Activated naive CD4-positive, alpha-beta T cell treated with anti-CD3 and anti-CD28 coated beads for 36 hours (primary cell): ENCODE data around the gene NUTM2D. TPM values are rescaled to one million over a fixed set of nuclear protein-coding genes. Genes with fewer than 3 reads are reported as not detected.
"Not testable (repeated sequence)": the region's sequence is repeated elsewhere in the genome, so short reads cannot be mapped to it uniquely, and the experiment has no call there.

ENCODE experiments used
- CTCF ChIA-PET: fragments of 350-600 bp; sonication (Branson Sonifier 250); formaldehyde crosslinking; loops from one replicate; lab custom pipeline; 2021; ENCODE audit warnings: antibody characterized with exemption; lab: Charles Lee
- DNase-seq: peaks from one replicate; pipeline ENCODE4 v3.0.0-alpha.2; 2020
- H3K27ac Mint-ChIP-seq: one replicate; pipeline ENCODE4 v1.8.0; 2021; ENCODE audit warnings: mild to moderate bottlenecking, mixed read lengths
- H3K27me3 Mint-ChIP-seq: one replicate; pipeline ENCODE4 v1.8.0; 2021; ENCODE audit warnings: low read depth, mixed read lengths
- H3K36me3 Mint-ChIP-seq: one replicate; pipeline ENCODE4 v1.8.0; 2021; ENCODE audit warnings: low read depth, mixed read lengths
- H3K4me1 Mint-ChIP-seq: one replicate; pipeline ENCODE4 v1.8.0; 2021; ENCODE audit warnings: low read depth, mixed read lengths
- H3K4me3 Mint-ChIP-seq: one replicate; pipeline ENCODE4 v1.8.0; 2021; ENCODE audit warnings: mild to moderate bottlenecking, moderate library complexity, mixed read lengths
- H3K9me3 Mint-ChIP-seq: one replicate; pipeline ENCODE4 v1.8.0; 2021; ENCODE audit warnings: mixed read lengths
- intact Hi-C: fragments of 100-400 bp; cut with micrococcal nuclease; formaldehyde crosslinking; loops from one replicate; pipeline ENCODE4 v1.15.1; 2023
- total RNA-seq, 2 experiments: library from RNA; stranded (reverse); gene quantifications; one replicate each; pipeline ENCODE4 v1.2.3, GENCODE V29; 2021

The NUTM2D gene, protein sequence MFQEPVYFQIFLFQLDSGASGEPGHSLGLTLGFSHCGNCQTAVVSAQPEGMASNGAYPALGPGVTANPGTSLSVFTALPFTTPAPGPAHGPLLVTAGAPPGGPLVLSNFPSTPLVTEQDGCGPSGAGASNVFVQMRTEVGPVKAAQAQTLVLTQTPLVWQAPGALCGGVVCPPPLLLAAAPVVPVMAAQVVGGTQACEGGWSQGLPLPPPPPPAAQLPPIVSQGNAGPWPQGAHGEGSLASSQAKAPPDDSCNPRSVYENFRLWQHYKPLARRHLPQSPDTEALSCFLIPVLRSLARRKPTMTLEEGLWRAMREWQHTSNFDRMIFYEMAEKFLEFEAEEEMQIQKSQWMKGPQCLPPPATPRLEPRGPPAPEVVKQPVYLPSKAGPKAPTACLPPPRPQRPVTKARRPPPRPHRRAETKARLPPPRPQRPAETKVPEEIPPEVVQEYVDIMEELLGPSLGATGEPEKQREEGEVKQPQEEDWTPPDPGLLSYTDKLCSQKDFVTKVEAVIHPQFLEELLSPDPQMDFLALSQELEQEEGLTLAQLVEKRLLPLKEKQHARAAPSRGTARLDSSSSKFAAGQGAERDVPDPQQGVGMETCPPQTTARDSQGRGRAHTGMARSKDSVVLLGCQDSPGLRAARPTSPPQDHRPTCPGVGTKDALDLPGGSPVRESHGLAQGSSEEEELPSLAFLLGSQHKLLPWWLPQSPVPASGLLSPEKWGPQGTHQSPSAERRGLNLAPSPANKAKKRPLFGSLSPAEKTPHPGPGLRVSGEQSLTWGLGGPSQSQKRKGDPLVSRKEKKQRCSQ
- under 1 TPM; 0.35 to 0.55 TPM for total RNA-seq

DNA sequence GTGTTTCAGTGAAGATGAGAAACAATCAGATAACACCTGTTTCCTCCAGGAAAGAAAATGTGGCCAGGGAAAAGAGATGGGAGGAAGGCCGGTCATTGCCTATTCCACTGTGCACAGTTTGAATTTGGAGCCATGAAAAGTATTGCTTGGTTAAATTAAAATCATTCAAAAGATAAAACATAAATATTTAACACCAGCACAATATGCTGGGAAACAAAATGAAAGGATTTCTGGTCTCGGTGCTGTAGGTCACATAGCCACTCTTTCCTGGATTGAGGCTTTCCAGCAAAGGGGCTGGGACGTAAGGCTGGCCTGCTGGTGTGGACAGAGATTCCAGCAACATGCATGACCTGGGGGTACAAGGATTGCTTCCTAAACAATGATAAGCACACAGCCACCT lies at the start of gene NUTM2D:
Gene NUTM2D (plus strand): TSS at position 301 of the 400 bp plus-strand sequence. CDS start 522 bp downstream, outside the sequence.
- H3K27me3 Mint-ChIP-seq, CTCF ChIA-PET, H3K4me1 Mint-ChIP-seq, H3K4me3 Mint-ChIP-seq, DNase-seq, H3K27ac Mint-ChIP-seq, H3K36me3 Mint-ChIP-seq, intact Hi-C loops, H3K9me3 Mint-ChIP-seq: not testable (repeated sequence)

DNA sequence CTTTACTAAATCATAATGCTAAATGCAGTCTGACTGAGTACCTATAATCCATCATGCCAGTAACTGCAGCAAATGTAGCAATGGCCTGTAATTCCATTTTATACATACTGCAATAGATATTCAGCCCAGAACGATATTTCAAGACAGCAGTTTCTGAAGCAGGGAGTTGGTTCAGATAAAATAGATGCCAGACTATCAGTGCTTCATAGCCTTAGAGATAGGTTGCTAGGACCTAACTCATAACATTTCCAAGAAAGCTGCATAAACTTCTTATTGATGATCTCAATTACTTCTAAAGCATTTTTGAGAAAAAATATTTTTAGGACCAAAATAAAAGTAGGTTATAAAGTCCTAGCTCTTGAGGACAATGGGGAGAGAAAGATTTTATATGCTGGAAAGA lies 48.8 kb upstream of the NUTM2D start:
- H3K27me3 Mint-ChIP-seq, H3K9me3 Mint-ChIP-seq, H3K4me1 Mint-ChIP-seq, H3K27ac Mint-ChIP-seq, H3K36me3 Mint-ChIP-seq, H3K4me3 Mint-ChIP-seq, DNase-seq, CTCF ChIA-PET, intact Hi-C loops: not testable (repeated sequence)

DNA sequence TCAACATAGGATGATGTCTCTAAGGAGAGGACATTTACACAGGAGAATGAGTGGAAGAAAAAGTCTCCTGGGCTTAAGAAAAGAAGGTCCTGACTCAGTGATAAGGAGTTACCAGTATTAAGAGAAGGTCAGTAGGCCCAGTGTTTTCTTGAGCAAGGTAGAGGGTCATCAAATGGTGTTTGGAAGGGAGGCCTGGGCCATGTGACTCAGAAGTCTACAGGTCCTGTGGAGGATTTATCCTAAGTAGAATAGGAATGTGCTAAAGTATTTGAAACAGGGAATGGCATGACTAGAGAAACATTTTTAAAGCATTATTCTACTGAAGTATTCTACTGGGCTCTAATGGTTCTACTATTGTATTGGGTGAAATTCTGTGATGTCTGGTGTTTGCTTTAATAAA lies 47.9 kb upstream of the NUTM2D start:
- H3K4me1 Mint-ChIP-seq, H3K36me3 Mint-ChIP-seq, intact Hi-C loops, H3K27me3 Mint-ChIP-seq, DNase-seq, H3K4me3 Mint-ChIP-seq, H3K27ac Mint-ChIP-seq, H3K9me3 Mint-ChIP-seq: not testable (repeated sequence)
- CTCF ChIA-PET = interaction anchor here (0.7 kb wide), 3 partner anchors 519 to 792 kb away, joined by 3 to 4 read pairs (median 3); no protein-coding TSS in a partner anchor

DNA sequence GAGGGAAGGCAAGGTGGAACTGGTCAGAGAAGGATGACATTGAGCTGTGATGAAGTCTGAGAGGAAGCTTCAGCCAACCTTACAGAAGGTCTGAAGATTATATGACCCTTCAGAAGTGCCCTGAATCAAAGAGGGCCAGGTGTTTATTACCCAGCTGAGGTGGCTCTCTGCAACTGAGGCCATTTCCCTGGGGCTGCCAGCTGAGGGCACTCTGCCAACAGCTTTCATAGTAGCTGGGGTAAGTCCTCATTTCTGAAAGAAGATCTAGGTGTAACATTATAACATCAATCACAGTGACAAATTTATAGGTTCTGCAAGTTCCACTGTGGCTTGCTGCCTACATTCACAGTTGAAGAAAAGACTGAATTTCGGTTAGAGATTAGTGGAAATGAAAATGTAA lies 46.0 kb upstream of the NUTM2D start:
- H3K27ac Mint-ChIP-seq, H3K9me3 Mint-ChIP-seq, CTCF ChIA-PET, H3K36me3 Mint-ChIP-seq, intact Hi-C loops, H3K4me1 Mint-ChIP-seq, H3K27me3 Mint-ChIP-seq, H3K4me3 Mint-ChIP-seq, DNase-seq: not testable (repeated sequence)

DNA sequence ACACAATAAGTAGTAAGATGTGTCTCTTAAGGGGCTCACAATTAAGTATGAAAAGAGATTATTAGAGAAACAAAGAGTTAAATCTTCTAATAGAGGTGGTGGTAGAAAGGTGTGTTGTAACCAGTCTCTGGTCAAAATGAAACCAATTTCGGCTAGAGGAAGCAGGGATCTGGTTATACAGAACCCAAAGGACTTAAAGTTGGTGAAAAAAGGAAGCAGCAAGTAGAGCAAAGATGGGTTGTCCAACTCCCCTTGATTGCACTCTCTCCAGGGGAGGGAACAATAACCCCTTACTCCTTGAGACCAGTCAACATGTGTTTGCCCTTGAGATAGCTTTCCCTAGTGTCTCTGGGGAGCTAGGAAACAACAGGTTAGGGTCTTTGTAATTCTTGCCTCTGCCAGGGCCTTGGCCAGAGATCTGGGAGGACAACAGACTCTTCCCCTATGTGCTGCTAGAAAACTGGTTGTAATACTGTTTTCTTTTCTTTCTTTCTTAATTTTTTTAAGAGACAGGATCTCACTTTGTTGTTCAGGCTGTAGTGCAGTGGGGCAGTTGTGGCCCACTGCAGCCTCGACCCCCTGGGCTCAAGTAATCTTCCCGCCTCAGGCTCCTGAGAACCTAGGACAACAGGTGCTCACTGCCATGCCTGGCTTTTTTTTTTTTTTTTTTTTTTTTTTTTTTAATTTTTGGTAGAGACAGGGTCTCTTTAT lies 43.7 kb upstream of the NUTM2D start:
- H3K27ac Mint-ChIP-seq, H3K9me3 Mint-ChIP-seq, H3K27me3 Mint-ChIP-seq, intact Hi-C loops, H3K4me3 Mint-ChIP-seq, H3K4me1 Mint-ChIP-seq, DNase-seq, CTCF ChIA-PET, H3K36me3 Mint-ChIP-seq: not testable (repeated sequence)

DNA sequence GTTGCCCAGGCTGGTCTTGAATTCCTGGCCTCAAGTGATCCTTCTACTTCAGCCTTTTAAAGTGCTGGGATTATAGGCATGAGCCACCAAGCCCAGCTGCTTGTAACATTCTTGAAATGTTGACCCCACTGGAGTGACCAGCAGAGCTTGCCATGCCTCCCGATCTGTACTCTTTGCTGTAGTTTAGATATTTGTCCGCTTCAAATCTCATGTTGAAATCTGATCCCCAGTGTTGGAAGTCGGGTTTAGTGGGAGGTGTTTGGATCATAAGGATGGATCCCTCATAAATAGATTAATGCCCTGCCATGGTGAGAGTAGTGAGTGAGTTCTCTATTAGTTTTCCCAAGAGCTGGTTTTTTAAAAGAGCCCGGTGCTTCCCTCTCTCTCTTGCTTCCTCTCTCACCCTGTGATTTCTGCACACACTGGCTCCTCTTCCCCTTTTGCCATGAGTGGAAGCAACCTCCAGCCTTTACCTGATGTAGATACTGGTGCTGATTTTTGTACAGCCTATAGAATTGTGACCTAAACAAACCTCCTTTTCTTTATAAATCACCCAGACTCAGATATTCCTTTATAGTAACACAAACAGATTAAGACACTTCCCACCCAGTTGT lies 43.1 kb upstream of the NUTM2D start:
- H3K9me3 Mint-ChIP-seq, H3K27ac Mint-ChIP-seq, CTCF ChIA-PET: not testable (repeated sequence)

DNA sequence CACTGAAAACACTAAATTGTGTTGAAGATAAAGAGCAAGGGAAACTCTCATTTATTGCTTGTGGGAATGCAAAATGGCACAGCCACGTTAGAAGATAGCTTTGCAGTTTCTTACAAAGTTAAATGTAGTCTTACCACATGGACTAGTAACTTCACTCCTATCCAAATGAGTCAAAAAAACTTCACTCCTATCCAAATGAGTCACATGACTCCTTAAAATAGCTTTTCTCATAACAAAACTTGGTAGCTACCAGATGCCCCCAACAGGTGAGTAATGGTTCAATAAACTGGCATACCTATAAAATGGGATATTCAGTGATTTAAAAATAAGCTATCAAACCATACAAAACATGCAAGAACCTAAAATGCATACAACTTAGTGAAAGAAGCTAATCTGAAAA lies 36.0 kb upstream of the NUTM2D start:
- H3K4me3 Mint-ChIP-seq, H3K27ac Mint-ChIP-seq, H3K9me3 Mint-ChIP-seq, H3K27me3 Mint-ChIP-seq, CTCF ChIA-PET, H3K36me3 Mint-ChIP-seq, DNase-seq, intact Hi-C loops, H3K4me1 Mint-ChIP-seq: not testable (repeated sequence)

More for the DNA sequence above, 43.1 kb upstream of the NUTM2D start:
- intact Hi-C loops, H3K36me3 Mint-ChIP-seq, H3K4me3 Mint-ChIP-seq, DNase-seq, H3K4me1 Mint-ChIP-seq, H3K27me3 Mint-ChIP-seq: not testable (repeated sequence)

DNA sequence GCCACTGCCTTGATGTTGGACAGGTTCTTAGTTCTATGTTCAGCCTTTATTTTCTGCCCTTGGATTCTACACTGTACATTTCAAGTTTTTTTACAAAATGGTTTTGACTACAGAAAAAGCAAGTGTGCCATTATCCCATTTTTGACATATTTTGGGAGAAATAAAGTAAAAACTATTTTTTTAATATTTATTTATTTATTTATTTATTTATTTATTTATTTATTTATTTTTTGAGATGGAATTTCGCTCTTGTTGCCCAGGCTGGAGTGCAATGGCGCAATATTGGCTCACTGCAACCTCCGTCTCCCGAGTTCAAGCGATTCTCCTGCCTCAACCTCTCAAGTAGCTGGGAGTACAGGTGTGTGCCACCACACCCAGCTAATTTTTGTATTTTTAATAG lies 33.0 kb upstream of the NUTM2D start:
- H3K27ac Mint-ChIP-seq, DNase-seq, H3K36me3 Mint-ChIP-seq, H3K4me1 Mint-ChIP-seq, intact Hi-C loops, H3K27me3 Mint-ChIP-seq, H3K4me3 Mint-ChIP-seq, CTCF ChIA-PET, H3K9me3 Mint-ChIP-seq: not testable (repeated sequence)

DNA sequence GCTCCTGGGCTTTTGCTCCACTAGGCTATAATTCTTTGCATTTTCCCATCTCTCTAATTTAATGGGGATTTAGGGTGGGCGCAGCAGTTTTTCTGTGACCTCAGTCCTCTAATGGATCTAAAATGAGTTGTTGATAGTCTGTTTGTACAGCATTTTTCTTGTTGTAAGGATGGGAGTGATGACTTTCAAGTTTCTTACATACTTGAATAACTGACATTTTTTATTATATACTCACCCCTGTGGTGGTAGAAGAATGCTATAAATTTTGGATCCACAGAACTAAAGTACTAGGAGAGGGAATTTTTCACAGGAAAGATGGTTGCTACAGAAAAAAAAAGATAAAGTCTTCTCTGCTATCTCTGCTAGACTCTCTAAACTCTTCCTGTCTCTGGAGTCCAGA lies 29.6 kb upstream of the NUTM2D start:
- H3K27ac Mint-ChIP-seq, H3K4me3 Mint-ChIP-seq, H3K4me1 Mint-ChIP-seq, CTCF ChIA-PET, H3K27me3 Mint-ChIP-seq, H3K36me3 Mint-ChIP-seq, H3K9me3 Mint-ChIP-seq, intact Hi-C loops, DNase-seq: not testable (repeated sequence)

DNA sequence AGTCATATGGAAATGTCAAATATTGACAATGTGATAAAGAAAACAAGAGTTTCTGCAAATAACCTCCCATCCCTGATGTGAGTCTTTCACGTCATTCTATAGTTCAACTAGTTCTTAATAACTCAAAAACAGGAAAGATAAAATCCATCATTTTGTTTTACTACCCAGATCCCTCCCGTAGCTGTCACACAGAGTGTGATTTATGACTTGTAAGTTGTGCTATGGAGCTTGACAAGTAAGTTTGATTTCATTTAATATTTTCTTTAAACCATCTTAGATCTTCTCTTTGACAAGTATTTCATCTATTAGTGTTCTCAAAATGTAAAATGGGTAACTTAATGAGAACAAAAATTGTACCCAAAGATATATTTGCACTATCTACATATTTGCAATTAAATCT lies 28.4 kb upstream of the NUTM2D start:
- H3K9me3 Mint-ChIP-seq, intact Hi-C loops, DNase-seq, H3K27me3 Mint-ChIP-seq, CTCF ChIA-PET, H3K4me1 Mint-ChIP-seq, H3K36me3 Mint-ChIP-seq, H3K27ac Mint-ChIP-seq, H3K4me3 Mint-ChIP-seq: not testable (repeated sequence)

DNA sequence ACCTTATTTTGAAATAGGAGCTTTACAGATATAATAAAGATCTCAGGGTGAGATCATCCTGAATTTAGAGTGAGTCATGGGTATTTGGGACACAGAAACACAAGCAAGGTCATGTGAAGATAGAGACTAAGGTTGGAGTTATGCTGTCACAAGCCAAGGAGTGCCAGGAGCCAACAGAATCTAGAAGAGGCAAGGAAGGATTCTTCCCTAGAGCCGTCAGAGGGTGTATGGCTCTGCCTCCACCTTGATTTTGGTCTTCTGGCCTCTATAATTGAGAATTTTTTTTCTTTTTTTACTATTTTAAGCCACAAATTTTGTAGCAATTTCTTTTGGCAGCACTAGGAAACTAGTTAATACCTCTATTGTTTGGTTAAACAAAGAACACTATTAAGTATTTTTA lies 24.9 kb upstream of the NUTM2D start:
- CTCF ChIA-PET, H3K27me3 Mint-ChIP-seq, H3K36me3 Mint-ChIP-seq, H3K9me3 Mint-ChIP-seq, DNase-seq, H3K4me1 Mint-ChIP-seq, H3K27ac Mint-ChIP-seq, H3K4me3 Mint-ChIP-seq, intact Hi-C loops: not testable (repeated sequence)

DNA sequence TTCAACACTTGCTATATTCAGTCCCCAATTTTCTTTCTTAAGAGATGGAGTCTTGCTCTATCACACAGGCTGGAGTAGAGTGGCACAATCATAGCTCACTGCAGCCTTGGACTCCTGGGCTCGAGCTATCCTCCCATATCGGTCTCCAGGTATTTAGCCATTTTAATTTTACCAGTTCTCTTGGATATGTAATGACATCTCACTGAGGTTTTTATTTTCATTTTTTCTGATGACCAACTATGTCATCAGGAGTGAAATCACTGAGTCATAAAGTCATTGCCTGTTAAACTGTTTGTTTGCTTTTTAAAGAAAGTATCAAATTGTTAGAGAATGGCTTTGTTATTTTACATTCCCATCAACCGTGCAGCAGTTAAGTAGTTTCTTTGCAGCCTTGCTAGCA lies 17.1 kb upstream of the NUTM2D start:
- H3K36me3 Mint-ChIP-seq, DNase-seq, H3K9me3 Mint-ChIP-seq, H3K27ac Mint-ChIP-seq, H3K4me3 Mint-ChIP-seq, CTCF ChIA-PET, H3K27me3 Mint-ChIP-seq: not testable (repeated sequence)
- intact Hi-C loops = loop anchor here (10.0 kb wide), 1 partner anchor 246 kb away; the partner anchor contains the start of genes GLUD1 and SHLD2
- H3K4me1 Mint-ChIP-seq = peaks cover 25% of the 10 kb centered on the region
